Heart right ventricle (tissue), 16 donors: Measurements from ENCODE around the gene CEL. TPM values are rescaled to one million over a fixed set of nuclear protein-coding genes. Genes with fewer than 3 reads are reported as not detected.

Source experiments
- ATAC-seq, 8 donors: fragments of 200-7000 bp; cut with Tn5 transposase; one replicate each; pipeline ENCODE4 v1.9.1; 2020; ENCODE audit warnings: mild to moderate bottlenecking in 8 of 8, moderate library complexity in 8 of 8, moderate number of reproducible peaks in 1 of 8
- DNase-seq, 2 donors: peaks; one replicate each; pipeline ENCODE4 v3.0.0-alpha.2; 2020
- H3K27ac ChIP-seq, 10 donors: fragments of 200-600 bp; sonication (generic) in 2 of 10; one replicate each; pipeline versions ENCODE4 v1.5.0 to v1.8.0; 2020 to 2022; ENCODE audit warnings: mild to moderate bottlenecking in 3 of 10
- H3K27me3 ChIP-seq, 7 donors: fragments of 200-600 bp; one replicate each; pipeline ENCODE4 v1.8.0; 2021 to 2022; ENCODE audit warnings: mild to moderate bottlenecking in 2 of 7
- H3K36me3 ChIP-seq, 9 donors: fragments of 200-600 bp; sonication (generic) in 1 of 9; one replicate each; pipeline versions ENCODE4 v1.5.0 to v1.8.0; 2020 to 2022; ENCODE audit warnings: mild to moderate bottlenecking in 2 of 9
- H3K4me1 ChIP-seq, 9 donors: fragments of 200-600 bp; sonication (generic) in 1 of 9; one replicate each; pipeline versions ENCODE4 v1.5.0 to v1.8.0; 2020 to 2022; ENCODE audit warnings: mild to moderate bottlenecking in 4 of 9
- H3K4me3 ChIP-seq, 10 donors: fragments of 200-600 bp; sonication (generic) in 2 of 10; one replicate each; pipeline versions ENCODE4 v1.5.0 to v1.8.0; 2020 to 2022; ENCODE audit warnings: mild to moderate bottlenecking in 7 of 10, moderate library complexity in 2 of 10
- H3K9me3 ChIP-seq, 11 donors: fragments of 200-600 bp in 10 of 11; sonication (generic) in 2 of 11; one replicate each; pipeline versions ENCODE4 v1.5.0 to v1.8.0; 2013 to 2022; ENCODE audit warnings: mild to moderate bottlenecking in 2 of 11, control low read depth in 1 of 11, moderate library complexity in 1 of 11
- CTCF ChIP-seq, 9 donors: fragments of 200-600 bp; sonication (generic) in 2 of 9; IDR thresholded peaks; one replicate each; pipeline versions ENCODE4 v1.5.0 to v1.8.0; 2021 to 2022; ENCODE audit warnings: antibody characterized with exemption in 9 of 9, mild to moderate bottlenecking in 5 of 9, moderate library complexity in 1 of 9
- WGBS, 2 donors: extraction: QIAGEN DNeasy Blood & Tissue Kit; methylation state at CpG; one replicate each; pipeline ENCODE4 v1.1.7; 2013; ENCODE audit warnings: inconsistent platforms in 1 of 2; 5-methylcytosine and 5-hydroxymethylcytosine counted together
- intact Hi-C, 10 donors: fragments of 100-400 bp; cut with DNase I; formaldehyde crosslinking; loops; one replicate each; pipeline versions ENCODE4 v1.11.1 to v1.14.2; 2022
- polyA plus RNA-seq, 2 donors: library from polyadenylated mRNA; stranded (reverse); fragments of 200-250 nt; gene quantifications; one replicate each; pipeline ENCODE4 v1.2.3, GENCODE V29; 2013
- total RNA-seq, 10 donors: library from RNA; stranded (reverse); fragmentation: NEBNext Ultra II Directional in 3 of 10; extraction: Animal tissue kit (Norgen Biotek cat#: 25700) in 3 of 10; gene quantifications; one replicate each; pipeline versions ENCODE4 v1.2.1 to v1.2.4, GENCODE V29; 2021 to 2023
- donor health status: Arrhythmogenic right ventricular cardiomyopathy.
- donor health status: ischemic (EF 13 %, LVEDD 7.1; RV severe dilation, severe dysfunction).
- donor health status: healthy with polysubstance abuse.
- donor health status: DM: no; HTN: yes; CAD: no.
- donor health status: DM: no; HTN: no; CAD: no.
- donor health status: ischemic (EF 25% LVEDD 6.9; RV normal size, moderate dysfunction).
- donor health status: ischemic (EF 25% LVEDD 5.7; RV mildly dilated, moderate dysfunction).
- donor health status: healthy.
- donor health status: DM: yes; HTN: yes; CAD: no.
- donor health status: Ischemic cardiomyopathy.
- donor health status: ischemic (EF 35%, LVEDD 5.7; RV mildly dilated, moderate dysfunction).
- donor health status: nonischemic (EF 11% LVEDD 7.7; RV severe dilation, severe dysfunction).
- donor health status: DM: yes; HTN: yes; CAD: no.
- donor health status: PGD.
- donor health status: ischemic (EF 29% LVEDD 5.4; RV normal size, mild dysfunction).
- donor health status: nonischemic (EF 23%, LVEDD 6.1; RV moderate dilation, normal function).

CEL gene
- total and polyA plus RNA-seq, 12 donors = 1.5 to 10.1 (median 2.8) TPM

- Histone ChIP-seq H3K36me3 (peaks cover 0 to 11% (median 0%) of the 10 kb centered on the region in 9 donors), H3K27me3 (no peaks in the 10 kb centered on the region), H3K27ac (peak overlapping the region; percentile 39 to 96 (median 90)), H3K4me1 (peaks cover 9 to 41% (median 29%) of the 10 kb centered on the region in 9 donors), H3K4me3 (peak overlapping the region; percentile 67 to 99 (median 82)), H3K9me3 (no peaks in the 10 kb centered on the region)
- DNase-seq (no peak), ATAC-seq (no peak)
- 1 to 2% methylated on average over 16 of the region's 16 CpGs for WGBS, 2 donors
- no peak for TF ChIP-seq CTCF (IDR thresholded peaks at IDR 0.05)
- intact Hi-C loops = loop anchor here in 4 of 10 donors (2.0 to 10.0 kb wide), 4 partner anchors 114 to 304 kb away; partner anchors contain the start of gene SURF6 (in 1 of the 4)
These were observed 30.7 kb upstream of the CEL start for GRCh38 chr9:133031130-133031422.

GRCh38 chr9:133031496-133031911, 30.3 kb upstream of the CEL start:
- intact Hi-C loops = loop anchor here in 4 of 10 donors (2.0 to 10.0 kb wide), 4 partner anchors 113 to 303 kb away; partner anchors contain the start of gene SURF6 (in 1 of the 4)
- Histone ChIP-seq H3K27ac (peak overlapping the region in 7 of 10 donors; percentile 79 to 96 (median 90)), H3K9me3 (no peaks in the 10 kb centered on the region), H3K4me1 (peaks cover 9 to 41% (median 29%) of the 10 kb centered on the region in 9 donors), H3K4me3 (peak overlapping the region; percentile 67 to 99 (median 82)), H3K36me3 (peaks cover 0 to 11% (median 0%) of the 10 kb centered on the region in 9 donors), H3K27me3 (no peaks in the 10 kb centered on the region)
- 67 to 71% methylated on average over 10 of the region's 10 CpGs for WGBS, 2 donors
- ATAC-seq = no peak
- DNase-seq = no peak
- TF ChIP-seq CTCF (IDR thresholded peaks at IDR 0.05) = no peak

DNA sequence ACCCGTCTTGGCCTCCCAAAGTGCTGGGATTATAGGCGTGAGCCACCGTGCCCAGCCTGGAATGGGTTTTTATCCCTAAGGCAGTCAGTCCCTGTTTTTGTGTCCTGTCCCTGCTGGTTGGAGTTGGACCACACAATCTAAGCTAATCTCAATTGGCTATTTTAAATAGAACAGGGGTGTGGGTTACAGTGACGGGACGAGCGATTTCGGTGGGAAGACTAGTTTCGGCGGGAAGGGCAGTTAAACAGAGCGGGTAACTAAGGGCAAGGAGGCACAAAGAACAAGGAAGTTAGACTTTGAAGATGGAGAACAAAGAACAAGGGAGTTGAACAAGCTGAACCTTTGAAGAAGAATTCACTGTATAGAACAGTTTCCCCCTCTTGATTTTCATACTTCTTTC, 29.6 kb upstream of the CEL start:
- Histone ChIP-seq H3K4me1 (peaks cover 9 to 41% (median 29%) of the 10 kb centered on the region in 9 donors), H3K9me3 (no peaks in the 10 kb centered on the region), H3K27ac (no peak overlapping the region), H3K4me3 (peak overlapping the region in 4 of 10 donors; percentile 70 to 99 (median 91)), H3K27me3 (no peaks in the 10 kb centered on the region), H3K36me3 (peaks cover 0 to 11% (median 0%) of the 10 kb centered on the region in 9 donors)
- 93% methylated on average over 10 of the region's 10 CpGs for WGBS, 2 donors
- no peak for ATAC-seq
- TF ChIP-seq CTCF (IDR thresholded peaks at IDR 0.05) = no peak
- intact Hi-C loops = loop anchor here in 3 of 10 donors (5.0 to 10.0 kb wide), 3 partner anchors 113 to 303 kb away; partner anchors contain the start of gene SURF6 (in 1 of the 3)
- no peak for DNase-seq

- ATAC-seq = no peak
- Histone ChIP-seq H3K27ac (no peak overlapping the region), H3K4me1 (peaks cover 7 to 29% (median 20%) of the 10 kb centered on the region in 9 donors), H3K27me3 (no peaks in the 10 kb centered on the region), H3K4me3 (no peak overlapping the region), H3K36me3 (peaks cover 0 to 31% (median 0%) of the 10 kb centered on the region in 9 donors), H3K9me3 (no peaks in the 10 kb centered on the region)
- intact Hi-C loops = loop anchor here in 2 of 10 donors (10.0 kb wide), 2 partner anchors 109 to 299 kb away; partner anchors contain the start of gene SURF6 (in 1 of the 2)
- 87 to 91% methylated on average over 6 of the region's 6 CpGs for WGBS, 2 donors
- no peak for TF ChIP-seq CTCF (IDR thresholded peaks at IDR 0.05)
- DNase-seq = no peak
These were observed 26.1 kb upstream of the CEL start for GRCh38 chr9:133035669-133036068.
